Sigmoid colon (tissue), 7 donors: Measurements from ENCODE around the gene TOR2A. TPM values are rescaled to one million over a fixed set of nuclear protein-coding genes. Genes with fewer than 3 reads are reported as not detected.
"Not testable (repeated sequence)": the region's sequence is repeated elsewhere in the genome, so short reads cannot be mapped to it uniquely, and the experiment has no call there.

Experiments
- DNase-seq: peaks from one replicate; pipeline ENCODE4 v3.0.0-alpha.2; 2019
- H3K27ac ChIP-seq, 4 donors: fragments of 200-600 bp; sonication (generic); one replicate each; pipeline ENCODE4 v1.5.1; 2016 to 2019; ENCODE audit warnings: mild to moderate bottlenecking in 1 of 4
- H3K27me3 ChIP-seq, 3 donors: fragments of 200-600 bp; sonication (generic); one replicate each; pipeline ENCODE4 v1.5.1; 2019; ENCODE audit warnings: mild to moderate bottlenecking in 1 of 3
- H3K36me3 ChIP-seq, 4 donors: fragments of 200-600 bp; sonication (generic); one replicate each; pipeline ENCODE4 v1.5.1; 2016 to 2019
- H3K4me1 ChIP-seq, 4 donors: fragments of 200-600 bp; sonication (generic); one replicate each; pipeline ENCODE4 v1.5.1; 2017 to 2019
- H3K4me3 ChIP-seq, 4 donors: fragments of 200-600 bp; sonication (generic); one replicate each; pipeline ENCODE4 v1.5.1; 2017 to 2019; ENCODE audit warnings: mild to moderate bottlenecking in 2 of 4, moderate library complexity in 1 of 4
- H3K9me3 ChIP-seq, 4 donors: fragments of 200-600 bp in 3 of 4; sonication (generic) in 3 of 4; one replicate each; pipeline versions ENCODE4 v1.5.1 to v1.6.1; 2013 to 2019
- EP300 ChIP-seq, 4 donors: sonication (generic); formaldehyde crosslinking; IDR thresholded peaks; one replicate each; pipeline ENCODE4 v1.6.1; 2017; ENCODE audit warnings: antibody characterized with exemption in 4 of 4
- POLR2A ChIP-seq, 2 donors: fragments of 450-650 bp; IDR thresholded peaks; one replicate each; pipeline ENCODE4 v1.6.1; 2016; ENCODE audit warnings: antibody characterized with exemption in 2 of 2, mild to moderate bottlenecking in 2 of 2, moderate library complexity in 2 of 2
- POLR2AphosphoS5 ChIP-seq, 4 donors: sonication (generic); formaldehyde crosslinking; IDR thresholded peaks; one replicate each; pipeline ENCODE4 v1.6.1; 2017; ENCODE audit warnings: antibody characterized with exemption in 4 of 4
- WGBS, 2 donors: extraction: QIAGEN DNeasy Blood & Tissue Kit; methylation state at CpG; one replicate each; pipeline ENCODE4 v1.1.7; 2013; 5-methylcytosine and 5-hydroxymethylcytosine counted together
- intact Hi-C: fragments of 100-400 bp; cut with DNase I; formaldehyde crosslinking; loops from one replicate; pipeline ENCODE4 v1.15.1; 2023
- polyA plus RNA-seq, 3 donors: library from polyadenylated mRNA; stranded (reverse); fragments of 200-250 nt; gene quantifications; one replicate each; pipeline ENCODE4 v1.2.3, GENCODE V29; 2013
- total RNA-seq, 4 donors: library from RNA; depleted of rRNA; stranded (reverse); fragments of >200 nt; gene quantifications; one replicate each; pipeline ENCODE4 v1.1.0, GENCODE V29; 2016
- TF ChIP-seq, protein P1 (sequence below), 4 experiments: fragments of 450-650 bp in 3 of 4; fragments of 200-600 bp in 1 of 4; IDR thresholded peaks; one replicate each; pipeline ENCODE4 v1.5.1; 2016 to 2019; ENCODE audit warnings: antibody characterized with exemption in 4 of 4, mild to moderate bottlenecking in 3 of 4, moderate library complexity in 2 of 4
- donor health status: healthy with polysubstance abuse.
- donor health status: Bipolar disorder and iron deficiency.
- donor health status: healthy.

TOR2A gene
- total and polyA plus RNA-seq, 7 donors: 6.1 to 26.4 (median 10.4) TPM

DNA sequence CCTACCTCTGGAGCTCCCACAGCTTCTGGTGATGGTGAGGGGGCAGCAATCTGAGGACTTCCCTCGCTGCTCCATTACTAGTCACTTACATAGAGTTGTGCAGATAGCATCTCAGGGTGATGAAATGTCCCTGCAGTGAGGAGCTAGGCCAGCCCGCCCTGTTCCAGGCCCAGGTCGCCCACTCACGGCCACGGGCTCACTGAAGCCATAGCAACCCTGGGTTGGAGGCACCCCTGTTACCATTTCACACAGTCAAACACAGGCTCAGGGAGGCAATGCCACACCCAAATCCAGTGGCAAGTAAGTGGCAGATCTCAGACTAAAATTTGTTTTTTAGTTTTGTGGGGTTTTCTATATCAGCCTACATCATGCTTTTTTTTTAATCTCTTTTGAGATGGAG is 23.7 kb upstream of the TOR2A start:
- DNase-seq: no peak
- Histone ChIP-seq H3K27me3 (peaks cover 19 to 71% (median 36%) of the 10 kb centered on the region in 3 donors), H3K9me3 (no peaks in the 10 kb centered on the region), H3K36me3 (no peaks in the 10 kb centered on the region), H3K4me3 (no peak overlapping the region), H3K27ac (no peak overlapping the region), H3K4me1 (peaks cover 0 to 14% (median 13%) of the 10 kb centered on the region in 4 donors)
- 82 to 93% methylated on average over 5 of the region's 5 CpGs for WGBS, 2 donors
- intact Hi-C loops: no loop called here
- no peak for TF ChIP-seq POLR2AphosphoS5 (IDR thresholded peaks at IDR 0.05)
- TF ChIP-seq POLR2A (IDR thresholded peaks at IDR 0.05): no peak

DNA sequence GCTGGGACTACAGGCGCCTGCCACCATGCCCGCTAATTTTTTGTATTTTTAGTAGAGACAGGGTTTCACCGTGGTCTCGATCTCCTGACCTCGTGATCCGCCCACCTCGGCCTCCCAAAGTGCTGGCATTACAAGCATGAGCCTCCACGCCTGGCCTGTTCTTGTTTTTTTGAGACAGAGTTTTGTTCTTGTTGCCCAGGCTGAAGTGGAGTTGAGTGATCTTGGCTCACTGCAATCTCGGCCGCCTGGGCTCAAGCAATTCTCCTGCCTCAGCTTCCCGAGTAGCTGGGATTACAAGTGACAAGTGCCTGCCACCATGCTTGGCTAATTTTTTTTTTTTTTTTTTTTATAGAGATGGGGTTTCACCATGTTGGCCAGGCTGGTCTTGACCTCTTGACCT is 21.7 kb upstream of the TOR2A start:
- DNase-seq, H3K27ac ChIP-seq, H3K4me3 ChIP-seq, H3K36me3 ChIP-seq, intact Hi-C loops, H3K9me3 ChIP-seq: not testable (repeated sequence)
- Histone ChIP-seq H3K4me1 (peaks cover 0 to 14% (median 13%) of the 10 kb centered on the region in 4 donors), H3K27me3 (peaks cover 19 to 86% (median 56%) of the 10 kb centered on the region in 3 donors)
- WGBS, 2 donors: 79 to 89% methylated on average over 11 of the region's 11 CpGs

DNA sequence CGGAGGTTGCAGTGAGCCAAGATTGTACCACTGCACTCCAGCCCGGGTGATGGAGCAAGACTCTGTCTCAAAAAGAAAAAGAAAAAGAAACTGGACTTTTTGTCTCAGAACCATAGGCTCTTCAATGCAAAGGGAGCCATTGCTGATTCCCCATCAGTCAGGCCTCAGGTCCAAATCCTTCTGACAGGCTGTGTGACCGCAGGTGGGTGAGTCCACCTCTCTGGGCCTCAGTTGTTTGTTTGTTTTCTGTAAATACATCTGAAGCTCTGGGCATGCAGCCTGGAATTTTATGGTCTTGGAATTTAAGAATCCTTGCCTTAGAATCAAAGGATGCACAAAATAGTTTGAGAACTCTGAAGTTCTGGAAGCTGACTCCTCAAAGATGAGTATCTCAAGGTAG is 21.1 kb upstream of the TOR2A start:
- no peaks in the 10 kb centered on the region for H3K9me3 ChIP-seq
- no peaks in the 10 kb centered on the region for H3K36me3 ChIP-seq
- no peak for DNase-seq
- WGBS, 2 donors: 75 to 84% methylated on average over 3 of the region's 3 CpGs
- intact Hi-C loops: no loop called here
- H3K27ac ChIP-seq: no peak overlapping the region
- no peak overlapping the region for H3K4me3 ChIP-seq
- H3K27me3 ChIP-seq: peaks cover 16 to 87% (median 53%) of the 10 kb centered on the region in 3 donors
- H3K4me1 ChIP-seq: peaks cover 0 to 14% (median 13%) of the 10 kb centered on the region in 4 donors
- TF ChIP-seq POLR2A (IDR thresholded peaks at IDR 0.05) (no peak), POLR2AphosphoS5 (IDR thresholded peaks at IDR 0.05) (no peak), EP300 (IDR thresholded peaks at IDR 0.05) (no peak)
- TF ChIP-seq, protein P1, sequence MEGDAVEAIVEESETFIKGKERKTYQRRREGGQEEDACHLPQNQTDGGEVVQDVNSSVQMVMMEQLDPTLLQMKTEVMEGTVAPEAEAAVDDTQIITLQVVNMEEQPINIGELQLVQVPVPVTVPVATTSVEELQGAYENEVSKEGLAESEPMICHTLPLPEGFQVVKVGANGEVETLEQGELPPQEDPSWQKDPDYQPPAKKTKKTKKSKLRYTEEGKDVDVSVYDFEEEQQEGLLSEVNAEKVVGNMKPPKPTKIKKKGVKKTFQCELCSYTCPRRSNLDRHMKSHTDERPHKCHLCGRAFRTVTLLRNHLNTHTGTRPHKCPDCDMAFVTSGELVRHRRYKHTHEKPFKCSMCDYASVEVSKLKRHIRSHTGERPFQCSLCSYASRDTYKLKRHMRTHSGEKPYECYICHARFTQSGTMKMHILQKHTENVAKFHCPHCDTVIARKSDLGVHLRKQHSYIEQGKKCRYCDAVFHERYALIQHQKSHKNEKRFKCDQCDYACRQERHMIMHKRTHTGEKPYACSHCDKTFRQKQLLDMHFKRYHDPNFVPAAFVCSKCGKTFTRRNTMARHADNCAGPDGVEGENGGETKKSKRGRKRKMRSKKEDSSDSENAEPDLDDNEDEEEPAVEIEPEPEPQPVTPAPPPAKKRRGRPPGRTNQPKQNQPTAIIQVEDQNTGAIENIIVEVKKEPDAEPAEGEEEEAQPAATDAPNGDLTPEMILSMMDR (IDR thresholded peaks at IDR 0.05): no peak

DNA sequence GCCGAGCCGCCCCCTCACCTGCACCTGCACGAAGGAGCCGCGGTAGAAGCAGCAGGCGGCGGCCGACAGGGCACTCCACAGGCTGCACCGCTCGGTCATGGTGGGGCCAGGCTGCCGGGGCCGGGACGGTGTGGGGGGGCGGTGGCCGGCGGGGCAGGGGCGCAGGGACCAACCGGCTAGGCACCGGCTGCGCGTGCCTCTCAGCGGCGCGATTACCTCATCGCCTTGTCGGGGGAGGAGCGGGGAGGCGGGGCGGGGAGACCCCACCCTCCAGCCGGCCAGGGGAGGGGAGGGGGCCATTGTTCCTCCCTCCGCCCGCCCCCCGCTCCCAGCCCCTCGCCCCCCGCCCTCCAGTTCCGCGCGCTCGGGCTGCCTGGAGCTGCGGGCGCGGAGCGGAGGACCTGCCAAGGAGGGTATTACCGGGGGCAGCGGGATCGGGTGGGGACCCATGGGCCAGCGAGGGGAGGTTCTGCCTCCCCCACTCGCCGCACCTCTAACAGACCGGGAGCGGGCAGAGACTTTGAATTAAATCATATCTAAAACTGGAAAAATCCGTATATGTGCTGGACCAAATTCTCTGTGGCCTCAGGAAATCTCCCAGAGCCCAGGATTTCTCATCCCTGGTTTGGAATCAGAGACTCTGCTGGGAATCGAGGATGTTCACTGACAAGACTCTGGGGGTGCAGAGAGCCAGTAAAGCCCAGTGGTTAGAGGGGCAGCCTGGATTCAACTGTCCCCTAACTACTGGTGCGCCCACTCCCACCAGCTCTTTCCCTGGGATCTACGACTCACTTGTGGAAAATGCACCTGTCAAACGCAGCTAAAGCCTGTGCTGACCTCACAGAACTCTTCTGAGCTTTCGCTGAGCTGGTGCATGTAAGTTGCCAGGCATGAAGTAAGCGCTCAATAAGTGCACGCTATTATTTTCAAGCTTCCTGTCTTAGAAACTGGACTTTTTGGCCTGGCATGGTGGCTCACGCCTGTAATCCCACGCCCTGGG is 20.3 kb upstream of the TOR2A start:
- TF ChIP-seq EP300 (IDR thresholded peaks at IDR 0.05) (no peak), POLR2AphosphoS5 (IDR thresholded peaks at IDR 0.05) (no peak), POLR2A (IDR thresholded peaks at IDR 0.05) (no peak)
- TF ChIP-seq, protein P1 (IDR thresholded peaks at IDR 0.05): no peak
- no peaks in the 10 kb centered on the region for H3K36me3 ChIP-seq
- intact Hi-C loops: no loop called here
- H3K4me3 ChIP-seq: no peak overlapping the region
- peak overlapping the region in 1 of 4 donors; percentile 8 for H3K27ac ChIP-seq
- H3K27me3 ChIP-seq: peaks cover 16 to 84% (median 53%) of the 10 kb centered on the region in 3 donors
- H3K4me1 ChIP-seq: peaks cover 0 to 14% (median 13%) of the 10 kb centered on the region in 4 donors
- DNase-seq: no peak
- H3K9me3 ChIP-seq: no peaks in the 10 kb centered on the region
- WGBS, 2 donors: 21 to 70% methylated on average over 61 of the region's 61 CpGs

DNA sequence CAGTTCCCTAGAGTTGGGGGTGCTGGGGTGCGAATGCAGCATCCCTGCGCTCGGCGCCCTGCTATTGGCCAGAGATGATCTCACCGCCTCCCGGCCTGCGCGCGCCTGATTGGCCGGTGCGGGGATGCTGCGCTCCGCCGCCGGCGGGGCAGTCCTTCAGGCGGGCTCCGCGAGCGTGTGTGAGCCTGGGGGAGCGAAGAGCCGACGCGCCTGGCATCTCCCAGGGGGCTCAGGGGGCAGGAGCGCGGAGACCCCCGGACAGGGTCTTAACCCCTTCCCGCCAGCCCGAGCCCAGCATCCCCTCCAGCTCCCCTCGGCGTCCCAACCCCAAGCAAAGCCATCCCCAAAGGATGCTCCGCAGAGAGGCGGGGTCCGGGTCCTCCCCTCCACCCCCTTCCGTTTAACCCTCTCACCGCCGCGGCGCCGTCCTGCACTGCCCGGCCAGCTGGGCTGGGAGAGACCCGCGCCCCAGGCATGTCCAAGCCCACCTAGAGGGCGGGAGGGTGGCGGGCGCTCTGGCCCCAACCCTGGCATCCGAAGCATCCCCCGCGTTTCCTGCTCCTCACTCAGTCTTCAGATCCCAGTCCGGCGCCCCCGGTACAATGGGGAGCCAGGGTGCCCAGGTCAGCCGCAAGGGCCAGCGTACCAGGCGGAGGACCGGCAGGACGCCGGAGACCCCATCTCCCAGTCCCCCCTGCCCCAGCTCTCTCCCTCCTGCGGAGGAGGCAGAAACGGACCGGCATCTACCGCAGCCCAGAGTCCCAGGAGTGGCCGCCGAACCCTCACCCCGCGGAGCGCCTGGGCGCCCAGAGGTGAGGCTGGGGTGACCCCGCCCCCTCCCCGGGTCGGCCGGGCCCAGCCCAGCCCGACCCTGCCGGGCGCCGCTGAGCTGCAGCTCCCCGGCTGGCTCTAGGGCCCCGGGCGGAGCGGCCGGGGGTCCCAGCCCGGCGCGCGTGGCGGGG is 19.3 kb upstream of the TOR2A start:
- H3K36me3 ChIP-seq: no peaks in the 10 kb centered on the region
- no peak for DNase-seq
- no peaks in the 10 kb centered on the region for H3K9me3 ChIP-seq
- TF ChIP-seq EP300 (IDR thresholded peaks at IDR 0.05) (no peak), POLR2A (IDR thresholded peaks at IDR 0.05) (no peak), POLR2AphosphoS5 (IDR thresholded peaks at IDR 0.05) (no peak)
- TF ChIP-seq, protein P1 (IDR thresholded peaks at IDR 0.05): no peak
- intact Hi-C loops: no loop called here
- H3K27me3 ChIP-seq: peaks cover 16 to 79% (median 49%) of the 10 kb centered on the region in 3 donors
- H3K4me1 ChIP-seq: peaks cover 0 to 14% (median 13%) of the 10 kb centered on the region in 4 donors
- H3K27ac ChIP-seq: no peak overlapping the region
- H3K4me3 ChIP-seq: no peak overlapping the region
- WGBS, 2 donors: 17 to 57% methylated on average over 86 of the region's 86 CpGs
